ENCODE results near the gene POGK.
"Not testable (repeated sequence)": the region's sequence is repeated elsewhere in the genome, so short reads cannot be mapped to it uniquely, and the experiment has no call there.

POGK gene, protein sequence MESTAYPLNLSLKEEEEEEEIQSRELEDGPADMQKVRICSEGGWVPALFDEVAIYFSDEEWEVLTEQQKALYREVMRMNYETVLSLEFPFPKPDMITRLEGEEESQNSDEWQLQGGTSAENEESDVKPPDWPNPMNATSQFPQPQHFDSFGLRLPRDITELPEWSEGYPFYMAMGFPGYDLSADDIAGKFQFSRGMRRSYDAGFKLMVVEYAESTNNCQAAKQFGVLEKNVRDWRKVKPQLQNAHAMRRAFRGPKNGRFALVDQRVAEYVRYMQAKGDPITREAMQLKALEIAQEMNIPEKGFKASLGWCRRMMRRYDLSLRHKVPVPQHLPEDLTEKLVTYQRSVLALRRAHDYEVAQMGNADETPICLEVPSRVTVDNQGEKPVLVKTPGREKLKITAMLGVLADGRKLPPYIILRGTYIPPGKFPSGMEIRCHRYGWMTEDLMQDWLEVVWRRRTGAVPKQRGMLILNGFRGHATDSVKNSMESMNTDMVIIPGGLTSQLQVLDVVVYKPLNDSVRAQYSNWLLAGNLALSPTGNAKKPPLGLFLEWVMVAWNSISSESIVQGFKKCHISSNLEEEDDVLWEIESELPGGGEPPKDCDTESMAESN

DNA sequence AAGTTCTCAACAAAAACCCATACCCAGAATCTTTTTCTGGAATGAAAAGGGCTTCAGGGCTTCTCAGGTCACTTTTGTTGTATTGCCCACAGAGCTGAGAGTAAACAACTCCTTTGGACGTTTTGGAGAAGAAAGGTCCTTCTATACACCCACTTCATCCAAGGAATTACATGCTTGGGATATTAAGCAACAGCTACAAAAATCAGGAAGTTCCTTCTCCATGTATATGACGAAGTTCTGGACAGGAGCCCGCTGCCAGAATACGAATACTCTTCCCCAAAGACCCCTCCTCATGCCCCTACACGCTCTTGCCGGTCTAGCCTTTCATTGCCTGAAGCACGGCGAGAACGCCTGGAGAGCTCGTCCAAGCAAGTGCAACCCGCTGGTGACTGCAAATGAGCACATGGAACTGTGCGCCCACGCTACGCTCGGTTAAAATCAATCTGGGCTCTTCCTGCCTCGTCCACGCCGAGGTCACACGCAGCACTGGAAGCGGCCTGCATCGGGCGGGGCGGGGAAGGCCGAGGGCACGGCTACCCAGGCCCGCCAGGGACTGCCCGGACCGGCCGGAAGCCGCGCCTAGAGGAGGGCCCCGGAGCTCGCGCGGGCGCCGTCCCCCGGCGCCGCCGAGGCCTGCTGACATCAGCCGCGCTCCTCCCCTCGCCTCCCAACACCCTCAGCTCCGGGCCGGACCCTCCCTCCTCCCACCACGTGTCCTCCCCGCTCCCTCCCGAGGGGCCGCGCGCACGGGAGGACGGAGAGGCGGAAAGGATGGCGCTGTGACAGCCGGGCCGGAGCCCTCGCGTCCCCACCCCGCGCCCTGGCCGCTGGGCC lies at the start of gene POGK:
Gene POGK, plus strand, starts transcription at position 710 of the 834 bp plus-strand sequence. CDS start 1,482 bp downstream, outside the sequence.
- peak; percentile 68 to 75 (median 74) for DNase-seq (ENCODE audit: low read depth in 3 of 3)

DNA sequence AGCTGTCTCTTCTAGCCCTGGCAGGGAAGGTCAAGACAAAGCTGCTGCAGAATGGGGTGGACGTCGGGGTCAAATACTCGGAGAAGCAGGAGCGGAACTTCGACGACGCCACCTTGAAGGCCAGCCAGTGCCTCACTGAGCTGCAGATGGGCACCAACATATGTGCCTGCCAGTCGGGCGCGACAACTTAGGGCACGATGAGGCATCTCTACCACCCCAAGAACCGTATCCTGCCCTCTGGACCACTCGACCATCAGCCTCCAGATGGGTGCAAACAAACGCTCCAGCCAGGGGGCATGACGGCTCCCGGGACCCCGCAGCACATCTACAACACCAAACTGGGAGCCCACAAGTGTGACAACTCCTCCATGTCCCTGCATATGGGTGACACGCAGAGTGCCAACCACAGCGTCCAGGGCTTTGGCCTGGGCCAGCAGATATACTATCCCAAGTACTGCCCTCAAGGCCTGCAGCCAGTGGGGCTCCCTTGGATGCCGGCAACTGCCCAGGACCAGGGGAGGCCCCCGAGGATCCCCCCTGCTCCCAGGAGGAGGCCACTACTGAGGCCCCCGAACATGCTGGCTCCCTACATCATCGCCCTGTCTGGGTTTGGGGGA lies 42.5 kb upstream of the POGK start:
- no peak for DNase-seq (ENCODE audit: low read depth in 3 of 3)

DNA sequence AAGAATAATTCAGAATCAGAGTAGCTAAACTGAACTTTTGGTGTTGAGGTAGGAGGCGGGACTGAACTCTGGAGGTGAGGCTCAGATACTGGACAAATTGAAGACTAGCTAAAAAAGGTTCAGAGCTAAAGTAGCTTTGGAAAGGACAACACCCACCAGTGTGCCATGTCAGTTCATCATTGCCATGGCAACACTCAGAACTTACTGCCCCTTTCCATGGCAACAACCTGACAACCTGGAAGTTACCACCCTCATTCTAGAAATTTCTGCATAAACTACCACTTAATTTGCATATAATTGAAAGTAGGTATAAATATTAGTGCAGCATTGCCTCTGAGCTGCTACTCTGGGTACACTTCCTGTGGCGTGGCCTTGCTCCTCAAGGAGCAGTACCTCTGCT lies 30.3 kb upstream of the POGK start:
- no peak for DNase-seq (ENCODE audit: low read depth in 3 of 3)

DNA sequence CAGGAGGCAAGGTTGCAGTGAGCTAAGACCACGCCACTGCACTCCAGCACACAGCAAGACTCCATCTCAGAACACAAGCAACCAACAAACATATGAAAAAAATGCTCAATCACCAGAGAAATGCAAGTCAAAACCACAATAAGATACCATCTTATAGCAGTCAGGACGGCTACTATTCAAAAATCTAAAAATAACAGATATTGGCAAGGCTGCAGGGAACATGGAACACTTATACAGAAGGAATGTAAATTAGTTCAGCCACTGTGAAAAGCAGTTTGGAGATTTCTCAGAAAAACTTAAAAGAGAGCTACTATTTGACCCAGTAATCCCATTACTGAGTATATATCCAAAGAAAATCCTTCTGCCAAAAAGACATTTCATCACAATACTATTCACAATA lies 27.6 kb upstream of the POGK start:
- DNase-seq (ENCODE audit: low read depth in 3 of 3), result no peak

DNA sequence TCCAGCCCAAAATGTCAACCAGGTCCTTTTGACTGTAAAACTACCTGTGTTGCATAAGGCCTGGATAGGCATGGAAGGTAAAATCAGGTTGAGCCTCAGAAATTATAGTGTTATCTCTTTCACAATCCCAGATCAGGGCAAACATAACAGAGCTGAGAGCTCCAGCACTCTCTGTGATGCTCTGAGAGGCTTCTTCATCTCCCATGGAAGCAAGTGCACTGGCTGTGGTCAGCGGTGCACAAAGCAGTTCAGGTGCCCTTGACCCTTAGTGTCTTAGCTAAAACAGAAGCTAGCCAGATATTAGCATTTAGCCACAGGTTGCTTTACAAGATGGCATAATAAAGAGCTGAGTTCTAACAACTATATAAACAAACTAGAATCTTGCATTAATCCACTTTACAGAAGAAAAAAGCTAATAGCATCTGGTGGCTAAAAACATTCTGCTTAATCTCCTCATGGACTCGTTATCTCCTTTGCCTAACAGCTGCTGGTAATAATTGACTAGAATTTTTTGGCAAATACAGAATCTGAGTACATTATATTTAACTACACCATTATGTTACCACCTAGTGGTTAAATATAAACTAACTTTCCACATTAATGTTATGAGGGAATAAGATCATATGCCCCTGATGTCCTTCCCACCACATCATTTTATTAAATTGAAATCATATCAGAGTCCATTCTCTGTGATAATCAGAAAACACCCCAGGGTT lies 25.6 kb upstream of the POGK start:
- no peak for DNase-seq (ENCODE audit: low read depth in 3 of 3)

DNA sequence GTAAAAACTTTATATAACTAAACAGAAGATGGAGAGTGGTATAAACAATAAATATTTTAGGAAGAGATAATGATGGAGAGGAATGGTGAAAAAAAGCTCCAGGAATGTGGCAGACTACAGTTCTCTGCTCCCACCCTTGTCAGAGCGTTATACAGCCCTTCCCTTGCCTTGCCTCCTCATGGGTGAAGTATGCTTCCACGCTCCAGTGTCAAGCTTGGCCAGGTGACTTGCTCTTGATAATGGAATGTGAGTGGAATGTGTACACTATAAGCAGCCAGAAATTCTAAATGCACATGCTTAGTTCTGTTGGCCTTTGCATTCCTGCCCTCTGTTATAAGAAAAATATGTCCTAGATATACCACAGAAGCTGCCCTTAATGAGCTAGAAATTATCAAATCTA lies 24.7 kb upstream of the POGK start:
- DNase-seq (ENCODE audit: low read depth in 3 of 3), result no peak

DNA sequence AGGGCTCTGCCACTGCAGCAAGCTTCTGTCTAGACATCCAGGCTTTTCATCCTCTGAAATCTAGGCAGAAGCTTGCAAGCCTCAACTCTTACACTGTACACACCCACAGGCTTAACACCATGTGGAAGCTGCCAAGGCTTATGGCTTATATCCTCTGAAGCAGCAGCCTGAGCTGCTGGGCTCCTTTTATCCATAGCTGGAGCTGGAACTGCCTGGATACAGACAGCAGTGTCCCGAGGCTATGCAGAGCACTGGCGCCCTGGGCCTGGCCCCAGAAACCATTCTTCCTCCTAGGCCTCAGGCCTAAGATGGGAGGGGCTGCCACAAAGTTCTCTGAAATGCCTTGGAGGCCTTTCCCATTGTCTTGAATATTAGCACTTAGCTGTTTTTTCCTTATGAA lies 19.3 kb upstream of the POGK start:
- DNase-seq (ENCODE audit: low read depth in 3 of 3), result no peak

DNA sequence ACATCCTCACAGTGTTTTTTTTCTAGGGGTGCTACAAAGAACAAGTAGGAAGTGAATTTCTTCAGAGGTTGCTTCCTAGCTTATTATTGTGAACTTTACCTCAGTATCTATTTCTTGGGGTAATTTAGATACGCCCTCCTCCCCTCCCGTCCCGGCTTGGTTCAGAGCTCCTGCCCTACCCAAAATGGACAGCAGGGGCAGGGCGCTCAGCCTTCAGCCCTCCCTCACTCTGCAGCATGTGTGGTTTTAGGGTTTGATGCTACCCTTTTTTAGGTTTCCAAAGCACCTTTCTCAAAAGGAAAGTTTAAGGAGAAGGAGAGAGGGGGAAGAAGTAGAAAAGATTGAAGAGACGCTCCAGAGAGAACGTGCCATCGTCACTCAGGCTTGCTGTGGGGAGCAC lies 16.9 kb upstream of the POGK start:
- DNase-seq (ENCODE audit: low read depth in 3 of 3), result no peak

DNA sequence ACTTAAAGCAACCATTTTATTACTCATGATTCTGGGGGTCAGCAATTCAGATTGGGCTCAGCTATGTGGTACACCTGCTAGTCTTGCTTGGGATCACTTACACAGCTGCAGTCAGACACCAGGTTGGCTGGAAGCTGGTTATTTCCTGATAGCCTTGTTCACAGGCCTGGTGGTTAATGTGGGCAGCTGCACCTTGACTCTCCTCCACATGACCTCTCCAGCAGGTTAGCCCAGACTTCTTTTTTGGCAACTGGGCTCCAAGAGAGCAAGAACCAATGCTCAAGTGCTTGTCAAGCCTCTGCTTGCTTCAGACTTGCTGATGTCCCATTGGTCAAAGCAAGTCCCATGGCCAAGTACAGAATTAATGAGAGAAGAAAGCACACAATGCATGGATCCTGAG lies 11.8 kb upstream of the POGK start:
- DNase-seq (ENCODE audit: low read depth in 3 of 3), result no peak

DNA sequence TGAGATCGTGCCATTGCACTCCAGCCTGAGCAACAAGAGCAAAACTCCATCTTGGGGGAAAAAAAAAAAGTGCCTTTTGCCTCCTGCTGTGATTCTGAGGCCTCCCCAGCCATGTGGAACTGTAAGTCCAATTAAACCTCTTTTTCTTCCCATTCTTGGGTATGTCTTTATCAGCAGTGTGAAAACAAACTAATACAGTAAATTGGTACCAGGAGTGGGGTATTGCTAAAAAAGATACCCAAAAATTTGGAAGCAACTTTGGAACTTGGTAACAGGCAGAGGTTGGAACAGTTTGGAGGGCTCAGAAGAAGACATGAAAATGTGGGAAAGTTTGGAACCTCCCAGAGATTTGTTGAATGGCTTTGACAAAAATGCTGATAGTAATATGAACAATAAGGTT lies 9.5 kb upstream of the POGK start:
- DNase-seq (ENCODE audit: low read depth in 3 of 3), result not testable (repeated sequence)

DNA sequence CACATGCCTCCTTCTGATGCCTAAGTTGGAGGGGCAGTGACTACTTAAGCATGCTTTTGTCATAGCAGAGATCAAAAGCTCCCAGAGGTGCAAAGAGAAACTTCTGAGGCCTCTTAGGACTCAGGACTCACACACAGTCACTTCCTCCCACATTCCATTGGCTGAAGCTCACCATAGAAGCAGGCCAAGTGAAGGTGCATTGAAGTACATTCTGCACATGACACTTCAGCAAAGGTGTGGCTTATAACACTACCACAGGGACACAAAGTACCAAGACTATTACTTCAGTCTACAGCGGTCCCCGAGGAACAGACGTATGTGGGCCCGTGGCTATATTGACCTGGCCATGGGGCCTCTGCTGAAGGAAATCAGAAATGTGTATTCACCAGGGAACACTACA lies 2.5 kb upstream of the POGK start:
- DNase-seq (ENCODE audit: low read depth in 3 of 3), result no peak

DNA sequence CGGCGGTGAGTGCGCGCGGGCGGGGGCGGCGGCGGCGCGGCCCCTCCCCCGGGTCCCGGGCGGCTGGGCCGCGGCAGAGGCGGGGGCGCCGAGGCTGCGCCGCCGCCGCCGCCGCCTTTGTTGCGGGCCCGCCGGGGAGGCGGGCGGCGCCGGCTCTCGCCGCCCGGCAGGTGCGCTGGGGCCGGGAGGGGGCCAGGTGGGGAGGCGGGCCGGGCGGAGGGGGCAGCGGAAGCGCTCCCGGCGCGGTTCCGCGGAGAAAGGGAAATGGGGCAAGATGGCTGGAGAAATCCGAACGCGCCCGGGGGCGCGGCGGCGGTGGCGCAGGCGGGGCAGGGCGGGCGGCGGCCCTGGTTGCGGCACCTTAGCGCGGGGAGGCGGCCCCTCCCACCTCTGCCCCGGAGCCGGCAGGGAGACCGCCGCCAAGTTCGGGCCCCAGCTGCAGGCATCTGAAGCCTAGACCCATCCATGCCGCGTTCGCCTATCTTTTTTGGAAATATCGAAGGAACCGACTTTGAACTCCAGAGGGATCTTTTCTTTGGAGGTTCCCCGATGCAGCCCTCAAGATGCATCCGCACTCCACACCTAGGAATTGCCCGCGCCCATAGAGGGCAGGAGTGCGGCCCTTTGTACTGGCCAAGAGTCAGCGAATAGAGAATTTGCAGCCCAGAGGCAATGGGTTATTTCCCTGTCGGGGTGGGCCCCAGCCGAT lies 479 bp downstream of the POGK start:
- peak; percentile 33 to 38 (median 35) for DNase-seq (ENCODE audit: low read depth in 3 of 3)

DNA sequence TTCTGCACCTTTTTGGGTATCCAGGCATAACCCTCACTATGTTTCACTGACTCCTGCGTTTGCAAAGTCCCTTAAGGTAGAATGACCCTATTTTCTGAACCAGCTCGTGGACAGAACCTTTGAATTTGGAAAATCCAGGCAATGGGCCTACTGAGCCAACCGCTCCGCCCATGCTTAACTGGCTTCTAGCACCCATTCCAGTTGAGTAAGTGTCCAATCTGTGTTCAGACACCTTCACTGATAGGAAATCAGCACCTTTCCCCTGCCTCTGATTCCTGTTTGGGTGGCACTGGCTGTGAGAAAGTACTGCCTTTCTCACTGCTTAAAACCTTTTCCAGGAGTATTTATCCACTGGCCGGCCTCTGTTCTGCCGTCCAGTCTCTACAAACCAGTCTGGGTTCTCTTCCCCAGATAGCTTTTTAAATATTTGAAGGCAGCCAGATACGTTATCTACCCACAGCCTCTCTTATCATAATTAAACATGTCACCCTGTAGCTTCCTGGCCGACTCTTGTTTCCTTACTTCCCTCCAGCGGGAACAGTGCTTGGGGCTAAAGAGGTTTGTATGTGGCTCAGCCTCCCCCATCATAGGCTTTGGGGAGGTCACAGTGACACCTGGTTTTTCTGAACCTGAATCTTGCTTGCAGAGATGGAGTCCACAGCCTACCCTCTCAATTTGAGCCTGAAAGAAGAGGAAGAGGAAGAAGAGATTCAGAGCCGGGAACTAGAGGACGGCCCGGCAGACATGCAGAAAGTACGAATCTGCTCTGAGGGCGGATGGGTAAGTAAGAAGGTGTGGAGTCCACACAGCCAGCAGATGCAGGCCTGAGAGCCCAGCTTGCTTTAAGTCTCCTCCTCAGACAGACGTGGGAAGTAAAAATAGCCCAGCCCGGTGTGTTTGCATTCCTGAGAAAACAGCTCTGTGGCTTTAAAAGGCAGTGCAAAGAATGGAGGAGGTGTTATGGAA lies 1.3 kb downstream of the POGK start:
- DNase-seq (ENCODE audit: low read depth in 3 of 3), result no peak

DNA sequence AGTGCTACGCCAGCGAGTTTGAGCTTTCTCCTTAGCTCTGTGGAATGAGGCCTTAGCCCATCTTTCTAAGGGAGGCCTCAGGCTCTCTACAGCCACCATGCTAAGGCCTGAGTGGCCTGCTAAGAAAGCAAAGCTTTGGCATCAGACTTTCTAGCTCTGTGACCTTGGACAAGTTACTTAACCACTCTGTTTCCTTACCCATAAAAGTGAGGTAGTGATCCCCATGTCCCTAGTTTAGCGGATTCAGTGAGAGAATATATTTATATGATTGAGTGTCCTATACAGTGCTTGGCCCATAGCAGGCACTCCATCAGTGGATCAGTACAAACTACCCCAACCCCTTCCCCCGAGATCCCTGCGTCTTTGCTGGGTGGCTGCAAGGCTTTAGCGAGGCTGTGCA lies 4.0 kb downstream of the POGK start:
- DNase-seq (ENCODE audit: low read depth in 3 of 3), result no peak

DNA sequence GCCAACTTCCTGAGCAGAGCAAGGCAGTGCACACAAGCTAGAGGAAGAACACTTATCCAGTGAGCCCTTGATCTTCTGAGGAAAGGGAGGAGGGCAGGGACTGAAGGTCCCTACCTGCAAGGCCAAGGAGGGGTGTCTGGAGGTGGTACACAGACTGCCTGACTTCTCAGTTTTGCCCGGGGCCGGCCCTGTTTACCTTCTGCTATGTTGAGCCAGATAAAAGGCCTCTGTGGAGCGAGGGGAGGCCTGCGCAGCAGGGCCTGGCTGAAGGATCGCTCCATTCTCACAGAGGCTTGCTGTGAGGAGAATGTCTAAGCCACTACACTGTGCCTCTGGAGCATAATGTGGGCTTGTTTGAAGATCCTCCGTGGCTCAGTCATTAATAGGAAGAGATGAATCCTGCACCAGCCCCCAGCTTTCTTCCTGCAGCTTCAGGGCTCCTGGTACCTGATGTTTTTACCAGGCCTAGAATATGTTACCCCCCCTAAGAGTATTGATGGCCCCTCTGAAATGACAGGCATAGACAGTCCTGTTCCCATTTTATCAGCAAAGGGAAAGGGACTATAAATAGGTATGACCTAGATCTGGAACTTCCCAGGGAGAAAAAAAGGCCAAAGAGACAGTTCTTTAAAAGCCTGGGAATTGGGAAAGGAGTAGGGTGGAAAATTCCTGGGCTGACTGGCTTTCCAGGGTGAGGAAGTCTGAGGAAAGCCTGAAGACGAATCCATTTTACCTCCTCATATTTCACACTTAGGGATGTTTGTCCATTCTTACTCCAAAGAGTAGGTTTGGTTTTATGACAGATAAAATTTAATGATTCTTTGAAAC lies 4.7 kb downstream of the POGK start:
- no peak for DNase-seq (ENCODE audit: low read depth in 3 of 3)

DNA sequence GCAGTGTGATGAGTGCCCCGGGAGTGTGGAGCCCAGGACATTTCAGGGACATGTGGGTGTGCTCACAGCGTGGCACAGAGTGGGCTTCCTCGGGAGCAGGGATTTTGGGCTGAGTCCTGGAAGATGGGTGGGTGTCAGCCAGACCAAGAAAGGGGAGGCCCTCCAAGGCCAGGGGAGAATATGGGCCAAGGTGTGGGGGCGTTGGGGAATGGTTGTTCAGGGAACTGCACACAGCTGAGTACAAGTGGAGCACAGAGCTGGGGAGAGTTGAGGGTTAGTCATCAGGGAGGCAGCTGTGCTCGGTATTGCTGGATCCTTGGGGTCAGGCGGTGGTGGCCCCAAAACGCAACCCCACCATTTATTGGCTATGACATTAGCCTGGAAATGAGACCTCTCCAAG lies 5.5 kb downstream of the POGK start:
- no peak for DNase-seq (ENCODE audit: low read depth in 3 of 3)

DNA sequence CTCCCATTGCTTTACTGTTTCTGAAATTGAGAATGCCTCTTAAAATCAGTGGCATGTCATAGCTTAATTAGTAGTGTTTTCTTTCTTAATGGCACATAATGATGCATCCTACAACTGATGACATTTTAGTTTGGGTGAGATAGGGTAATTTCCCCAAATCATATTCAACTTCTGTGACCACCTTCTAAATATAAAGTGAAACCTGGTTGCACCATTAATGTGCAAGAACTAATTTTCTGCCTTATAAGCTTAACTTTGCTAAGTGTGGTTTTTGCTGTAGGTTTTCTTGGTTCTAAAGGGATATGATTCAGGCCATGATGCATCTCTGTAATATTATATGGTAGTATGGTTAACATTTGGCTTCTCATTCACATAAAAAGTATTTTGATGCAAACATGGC lies 8.9 kb downstream of the POGK start:
- DNase-seq (ENCODE audit: low read depth in 3 of 3), result no peak

DNA sequence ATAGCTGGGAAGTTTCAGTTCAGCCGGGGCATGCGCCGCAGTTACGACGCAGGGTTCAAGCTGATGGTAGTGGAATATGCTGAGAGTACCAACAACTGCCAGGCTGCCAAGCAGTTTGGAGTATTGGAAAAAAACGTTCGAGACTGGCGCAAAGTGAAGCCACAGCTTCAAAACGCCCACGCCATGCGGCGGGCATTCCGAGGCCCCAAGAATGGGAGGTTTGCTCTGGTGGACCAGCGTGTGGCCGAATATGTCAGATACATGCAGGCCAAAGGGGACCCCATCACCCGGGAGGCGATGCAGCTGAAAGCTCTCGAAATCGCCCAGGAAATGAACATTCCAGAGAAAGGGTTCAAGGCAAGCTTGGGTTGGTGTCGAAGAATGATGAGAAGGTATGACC lies 9.9 kb downstream of the POGK start:
- no peak for DNase-seq (ENCODE audit: low read depth in 3 of 3)

DNA sequence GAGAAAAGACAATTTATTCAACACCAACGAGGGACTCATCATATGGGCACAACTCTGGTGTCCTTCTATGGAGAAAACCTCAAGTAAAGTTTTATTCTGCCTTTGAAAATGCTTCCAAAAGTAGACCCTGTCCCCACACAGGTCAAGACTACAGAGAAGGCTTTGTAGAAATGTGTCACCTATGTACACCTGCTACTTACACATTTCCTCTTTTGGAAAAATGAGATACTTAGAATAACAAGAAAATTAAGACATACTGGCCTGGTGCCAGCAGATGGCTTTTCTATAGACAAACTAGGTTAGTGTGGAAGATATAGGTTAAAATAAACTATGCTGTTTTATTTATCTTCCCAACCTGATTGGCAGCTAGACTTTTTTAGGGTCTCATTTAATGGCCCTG lies 13.6 kb downstream of the POGK start:
- no peak for DNase-seq (ENCODE audit: low read depth in 3 of 3)
